ENCODE data around the gene TJAP1.

- TF ChIP-seq POLR2A (IDR thresholded peaks at IDR 0.05; ENCODE audit: low read depth, low read length) (no peak), POLR2AphosphoS5 (IDR thresholded peaks at IDR 0.05; ENCODE audit: low read depth, low read length) (no peak)
Observed at GRCh38 chr6:43532201-43532600, 54.8 kb downstream of the TJAP1 start.
